ENCODE data around the gene SLC28A1.
"Not testable (repeated sequence)": the region's sequence is repeated elsewhere in the genome, so short reads cannot be mapped to it uniquely, and the experiment has no call there.

Gene SLC28A1

GRCh38 chr15:84969257-84969656, 84.8 kb downstream of the SLC28A1 start:
- no peak for DNase-seq (ENCODE audit: low read depth in 2 of 2)

- no peak for DNase-seq (ENCODE audit: low read depth in 2 of 2)
Measured at GRCh38 chr15:84970843-84971242, 86.4 kb downstream of the SLC28A1 start.

- no peak for DNase-seq (ENCODE audit: low read depth in 2 of 2)
Measured at GRCh38 chr15:84973492-84974460, 89.3 kb downstream of the SLC28A1 start.

GRCh38 chr15:84975871-84976351, 91.4 kb downstream of the SLC28A1 start:
- no peak for DNase-seq (ENCODE audit: low read depth in 2 of 2)

- no peak for DNase-seq (ENCODE audit: low read depth in 2 of 2)
Measured at GRCh38 chr15:84976746-84977345, 92.4 kb downstream of the SLC28A1 start.

GRCh38 chr15:84979651-84980050, 95.2 kb downstream of the SLC28A1 start:
- DNase-seq (ENCODE audit: low read depth in 2 of 2) = no peak

- peak; percentile 70 to 77 for DNase-seq (ENCODE audit: low read depth in 2 of 2)
Measured at GRCh38 chr15:84980196-84981053, 96.0 kb downstream of the SLC28A1 start.

GRCh38 chr15:84981054-84981710, 96.7 kb downstream of the SLC28A1 start:
- peak; percentile 89 to 90 for DNase-seq (ENCODE audit: low read depth in 2 of 2)

- DNase-seq (ENCODE audit: low read depth in 2 of 2) = peak in 1 of 2 donors; percentile 4
Measured at GRCh38 chr15:84981711-84982300, 97.3 kb downstream of the SLC28A1 start, which contains the start of gene PDE8A. Gene PDE8A (plus strand): TSS chr15:84981856. CDS start chr15:84982163, 307 bp downstream.

- DNase-seq (ENCODE audit: low read depth in 2 of 2) = peak; percentile 35 to 42
Measured at GRCh38 chr15:84982301-84982920, 97.9 kb downstream of the SLC28A1 start.

- DNase-seq (ENCODE audit: low read depth in 2 of 2) = no peak
Measured at GRCh38 chr15:84983294-84983693, 98.8 kb downstream of the SLC28A1 start.

- DNase-seq (ENCODE audit: low read depth in 2 of 2) = no peak
Measured at GRCh38 chr15:84983711-84984110, 99.2 kb downstream of the SLC28A1 start.

GRCh38 chr15:84985158-84985557, 100.7 kb downstream of the SLC28A1 start:
- no peak for DNase-seq (ENCODE audit: low read depth in 2 of 2)

- DNase-seq (ENCODE audit: low read depth in 2 of 2) = not testable (repeated sequence)
Measured at GRCh38 chr15:84987351-84987750, 102.9 kb downstream of the SLC28A1 start.

- DNase-seq (ENCODE audit: low read depth in 2 of 2) = no peak
Measured at GRCh38 chr15:84987949-84988624, 103.6 kb downstream of the SLC28A1 start.

GRCh38 chr15:84988909-84989644, 104.6 kb downstream of the SLC28A1 start:
- no peak for DNase-seq (ENCODE audit: low read depth in 2 of 2)

GRCh38 chr15:84990507-84990906, 106.0 kb downstream of the SLC28A1 start:
- DNase-seq (ENCODE audit: low read depth in 2 of 2) = no peak

GRCh38 chr15:84991014-84991712, 106.7 kb downstream of the SLC28A1 start:
- DNase-seq (ENCODE audit: low read depth in 2 of 2) = no peak

Data from activated CD4-positive, alpha-beta T cell treated with anti-CD3 and anti-CD28 coated beads for 24 hours (primary cell).